Subcutaneous abdominal adipose tissue (tissue), 5 donors: ENCODE data around the gene RIBC2.

ENCODE experiments used
- H3K27ac ChIP-seq: one replicate; pipeline ENCODE4 v1.7.0; 2013; ENCODE audit warnings: low read depth, mild to moderate bottlenecking, inconsistent platforms, low read length, moderate library complexity
- H3K27me3 ChIP-seq, 5 donors: one replicate each; pipeline ENCODE4 v1.7.0; 2013; ENCODE audit warnings: low read length in 5 of 5, inconsistent platforms in 1 of 5; ENCODE audit not compliant: control insufficient read depth in 5 of 5, insufficient read depth in 4 of 5
- H3K36me3 ChIP-seq, 5 donors: one replicate each; pipeline ENCODE4 v1.7.0; 2013; ENCODE audit warnings: low read length in 5 of 5; ENCODE audit not compliant: control insufficient read depth in 5 of 5, insufficient read depth in 5 of 5
- H3K4me1 ChIP-seq, 5 donors: one replicate each; pipeline ENCODE4 v1.7.0; 2013; ENCODE audit warnings: low read length in 5 of 5, mild to moderate bottlenecking in 3 of 5, moderate library complexity in 1 of 5; ENCODE audit not compliant: control insufficient read depth in 5 of 5, insufficient read depth in 5 of 5
- H3K4me3 ChIP-seq, 5 donors: one replicate each; pipeline ENCODE4 v1.7.0; 2013; ENCODE audit warnings: low read length in 5 of 5, low read depth in 1 of 5
- H3K9ac ChIP-seq, 5 donors: one replicate each; pipeline ENCODE4 v1.7.0; 2013; ENCODE audit warnings: low read length in 5 of 5, mild to moderate bottlenecking in 4 of 5, moderate library complexity in 3 of 5
- H3K9me3 ChIP-seq, 5 donors: one replicate each; pipeline ENCODE4 v1.7.0; 2013; ENCODE audit warnings: low read length in 5 of 5; ENCODE audit not compliant: control insufficient read depth in 5 of 5
- donor health status: healthy.
- donor health status: healthy.
- donor health status: healthy.
- donor health status: healthy.
- donor health status: healthy.

Gene RIBC2

GRCh38 chr22:45478108-45478771 is 64.7 kb downstream of the RIBC2 start:
- no peak overlapping the region for H3K9ac ChIP-seq
- H3K9me3 ChIP-seq: no peaks in the 10 kb centered on the region
- H3K27me3 ChIP-seq: peaks cover 0 to 21% (median 10%) of the 10 kb centered on the region in 5 donors
- H3K4me3 ChIP-seq: no peak overlapping the region
- H3K36me3 ChIP-seq: no peaks in the 10 kb centered on the region
- H3K4me1 ChIP-seq: peaks cover 2 to 13% (median 10%) of the 10 kb centered on the region in 5 donors
- H3K27ac ChIP-seq: no peak overlapping the region

- H3K27me3 ChIP-seq: peaks cover 0 to 23% (median 5%) of the 10 kb centered on the region in 5 donors
- peaks cover 2 to 8% (median 6%) of the 10 kb centered on the region in 5 donors for H3K4me1 ChIP-seq
- H3K27ac ChIP-seq: no peak overlapping the region
- H3K9me3 ChIP-seq: no peaks in the 10 kb centered on the region
- no peak overlapping the region for H3K9ac ChIP-seq
- H3K36me3 ChIP-seq: no peaks in the 10 kb centered on the region
- no peak overlapping the region for H3K4me3 ChIP-seq
Observed at GRCh38 chr22:45480717-45481116, 67.2 kb downstream of the RIBC2 start.

- Histone ChIP-seq H3K27ac (no peak overlapping the region), H3K9me3 (no peaks in the 10 kb centered on the region), H3K36me3 (no peaks in the 10 kb centered on the region), H3K27me3 (peaks cover 0 to 20% (median 5%) of the 10 kb centered on the region in 5 donors), H3K4me1 (no peaks in the 10 kb centered on the region), H3K4me3 (no peak overlapping the region), H3K9ac (no peak overlapping the region)
Observed at GRCh38 chr22:45481661-45482060, 68.2 kb downstream of the RIBC2 start.
